HG03103 (cell line): ENCODE results near the gene WDR88.

ENCODE experiments used
- ATAC-seq: cut with Tn5 transposase; IDR thresholded peaks from one replicate; pipeline ENCODE4 v1.9.1; 2021; ENCODE audit warnings: low read depth; ENCODE audit not compliant: unreplicated experiment

Gene WDR88

DNA sequence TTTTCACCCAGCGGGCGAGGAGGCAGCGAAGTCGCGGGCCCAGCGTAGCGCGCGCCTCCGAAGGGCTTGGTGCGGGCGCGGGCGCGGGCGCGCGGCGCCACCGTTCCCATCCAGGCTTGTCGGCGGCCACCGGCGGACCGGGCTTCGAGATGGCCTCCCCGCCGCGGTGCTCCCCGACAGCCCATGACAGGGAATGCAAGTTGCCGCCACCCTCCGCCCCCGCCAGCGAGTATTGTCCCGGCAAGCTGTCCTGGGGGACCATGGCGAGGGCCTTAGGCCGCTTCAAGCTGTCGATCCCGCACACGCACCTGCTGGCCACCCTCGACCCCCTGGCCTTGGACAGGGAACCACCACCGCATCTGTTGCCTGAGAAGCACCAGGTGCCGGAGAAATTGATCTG lies at the start of gene WDR88:
TSS of gene WDR88 (plus strand) at position 94 of the 400 bp plus-strand sequence. CDS start at position 150, 56 bp downstream.
- ATAC-seq = no peak

- no peak for ATAC-seq
Observed at GRCh38 chr19:33085570-33086128, 46.3 kb upstream of the WDR88 start.

GRCh38 chr19:33086955-33087354 lies 45.0 kb upstream of the WDR88 start:
- ATAC-seq = no peak

DNA sequence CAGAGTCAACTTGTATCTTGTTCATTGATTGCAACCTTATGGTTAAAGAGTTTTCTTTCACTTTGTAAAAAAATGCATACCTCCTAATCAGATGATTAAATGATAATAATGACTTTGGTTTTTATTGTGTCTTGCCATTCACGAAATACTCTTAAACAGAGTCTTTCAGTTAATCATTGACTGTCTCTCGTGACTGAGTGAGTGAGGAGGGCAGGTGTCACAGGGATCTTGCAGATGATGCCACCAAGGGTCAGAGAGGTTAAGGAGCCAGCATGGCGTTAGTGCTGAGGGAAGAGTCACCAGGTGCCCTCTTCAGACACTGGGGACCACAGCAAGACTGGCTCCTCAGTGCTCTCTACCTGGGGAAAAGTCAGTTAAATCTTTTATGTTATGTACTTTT lies 42.9 kb upstream of the WDR88 start:
- no peak for ATAC-seq

- no peak for ATAC-seq
Observed at GRCh38 chr19:33090179-33090578, 41.7 kb upstream of the WDR88 start.

- no peak for ATAC-seq
Observed at GRCh38 chr19:33093420-33094210, 38.3 kb upstream of the WDR88 start.

DNA sequence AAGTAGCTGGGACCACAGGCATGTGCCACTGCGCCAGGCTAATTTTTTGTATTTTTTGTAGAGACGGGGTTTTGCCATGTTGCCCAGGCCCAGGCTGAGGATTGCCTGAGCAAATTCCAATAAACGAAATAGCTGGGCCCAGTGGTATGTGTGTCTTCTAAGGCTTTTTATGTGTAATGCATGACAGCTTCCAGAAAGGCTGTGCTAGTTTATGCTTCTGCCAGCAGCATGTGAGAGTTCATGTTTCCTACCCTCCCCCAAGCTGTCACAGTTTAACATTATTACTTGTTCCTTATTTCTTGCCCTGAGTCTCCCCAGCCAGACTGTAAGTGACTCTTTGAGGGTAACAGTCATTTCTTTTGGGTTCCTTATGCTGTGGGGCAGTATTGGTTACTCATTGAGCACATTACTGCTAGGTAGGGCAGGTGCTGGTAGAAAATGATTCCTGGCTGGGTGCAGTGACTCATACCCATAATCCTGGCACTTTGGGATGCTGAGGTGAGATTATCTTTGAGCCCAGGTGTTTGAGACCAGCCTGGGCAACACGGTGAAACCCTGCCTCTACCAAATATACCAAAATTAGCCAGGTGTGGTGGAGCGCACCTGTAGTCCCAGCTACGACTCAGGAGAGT lies 37.4 kb upstream of the WDR88 start:
- ATAC-seq = no peak

DNA sequence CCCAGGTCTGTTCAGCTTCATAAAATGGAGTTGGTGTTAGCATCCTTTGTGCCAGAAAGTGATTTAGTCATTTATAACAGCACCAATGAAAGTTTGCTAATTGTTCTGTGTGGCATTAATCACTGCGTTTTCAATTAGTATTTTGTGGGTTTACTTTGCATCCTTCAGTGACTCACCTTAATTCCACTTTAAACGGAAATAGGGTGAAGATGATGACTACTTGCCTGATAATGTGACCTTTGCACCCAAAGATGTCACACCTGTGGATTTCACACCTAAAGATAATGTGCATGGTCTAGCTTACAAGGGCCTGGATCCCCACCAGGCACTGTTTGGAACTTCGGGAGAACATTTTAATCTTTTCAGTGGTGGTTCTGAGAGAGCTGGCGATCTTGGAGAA lies 35.9 kb upstream of the WDR88 start:
- ATAC-seq = no peak

DNA sequence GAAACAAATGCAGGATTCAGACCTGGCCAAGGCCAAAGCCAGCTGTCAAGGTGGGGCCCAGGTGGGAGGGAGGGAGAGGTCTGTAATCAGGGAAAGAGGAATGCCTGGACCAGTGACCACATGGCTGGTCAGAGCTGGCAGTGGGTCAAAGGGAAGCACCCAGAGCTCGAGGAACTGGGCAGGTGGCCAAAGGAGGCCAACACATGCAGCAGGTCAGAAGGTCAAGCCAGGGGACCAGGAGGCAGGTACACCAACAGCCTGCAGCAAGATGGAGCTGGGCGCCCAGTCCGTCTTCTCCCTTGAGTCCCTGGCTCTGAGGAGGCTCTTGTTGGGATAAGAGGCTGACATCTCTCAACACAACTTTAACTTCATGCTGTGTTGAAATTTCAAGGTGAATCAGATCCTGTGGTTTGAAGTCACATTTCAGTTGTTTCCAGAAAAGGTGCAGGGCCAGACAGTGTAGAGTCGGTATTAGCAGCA lies 33.8 kb upstream of the WDR88 start:
- ATAC-seq = no peak

DNA sequence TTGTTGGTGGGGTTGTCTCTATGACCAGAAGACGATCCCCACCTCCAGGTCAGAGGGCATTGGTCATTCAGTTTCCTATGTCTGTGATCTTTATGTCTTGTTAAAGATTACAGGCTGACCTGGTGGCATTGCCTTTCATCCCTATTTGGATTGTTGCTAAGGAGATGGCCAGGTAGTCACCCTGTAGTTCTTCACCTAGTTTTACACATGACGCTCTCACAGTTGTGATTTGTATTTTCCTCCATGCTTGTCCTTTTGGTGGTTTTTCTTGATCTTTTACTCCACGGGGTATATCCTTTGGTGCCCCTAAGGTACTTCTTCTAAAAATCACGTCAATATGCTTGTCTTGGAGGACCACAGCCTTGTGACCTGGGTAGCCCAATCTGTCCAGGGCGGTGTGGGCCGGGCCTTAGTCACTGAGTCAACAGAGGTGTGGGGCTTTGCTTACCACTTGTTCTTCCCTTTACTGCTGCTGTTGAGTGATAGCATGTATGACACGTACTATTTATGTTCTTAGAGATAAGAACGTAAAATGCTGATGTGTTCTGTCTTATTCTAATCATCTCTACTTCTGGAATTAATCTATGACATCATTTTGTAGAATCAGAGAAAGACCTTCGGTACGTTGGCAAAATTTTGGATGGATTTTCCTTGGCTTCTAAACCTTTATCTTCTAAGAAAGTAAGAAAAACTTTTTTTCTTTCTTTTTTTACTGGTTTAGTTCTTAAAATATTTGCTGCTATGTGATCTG lies 30.8 kb upstream of the WDR88 start:
- no peak for ATAC-seq

DNA sequence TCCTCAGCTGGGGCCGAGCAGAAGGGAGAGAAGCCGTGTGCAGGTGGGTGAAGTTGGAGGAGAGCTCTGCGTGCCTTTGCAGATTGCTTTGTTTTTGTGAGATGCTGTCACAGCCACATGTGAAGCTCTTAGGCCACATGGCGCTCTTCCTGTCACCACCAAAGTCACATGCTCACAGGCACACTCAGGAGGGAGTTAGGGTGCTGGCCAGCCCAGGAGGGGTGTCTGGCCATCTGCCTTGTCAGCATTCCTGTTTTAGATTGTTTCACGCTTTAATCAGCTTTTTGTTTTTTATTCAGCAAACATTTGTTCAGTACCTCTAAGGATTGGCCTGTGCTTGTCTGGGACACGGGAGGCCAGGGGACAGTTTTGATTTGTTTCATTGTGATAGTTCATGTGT lies 29.0 kb upstream of the WDR88 start:
- ATAC-seq = no peak

GRCh38 chr19:33108161-33108560 lies 23.8 kb upstream of the WDR88 start:
- no peak for ATAC-seq

- no peak for ATAC-seq
Observed at GRCh38 chr19:33110137-33110910, 21.6 kb upstream of the WDR88 start.

DNA sequence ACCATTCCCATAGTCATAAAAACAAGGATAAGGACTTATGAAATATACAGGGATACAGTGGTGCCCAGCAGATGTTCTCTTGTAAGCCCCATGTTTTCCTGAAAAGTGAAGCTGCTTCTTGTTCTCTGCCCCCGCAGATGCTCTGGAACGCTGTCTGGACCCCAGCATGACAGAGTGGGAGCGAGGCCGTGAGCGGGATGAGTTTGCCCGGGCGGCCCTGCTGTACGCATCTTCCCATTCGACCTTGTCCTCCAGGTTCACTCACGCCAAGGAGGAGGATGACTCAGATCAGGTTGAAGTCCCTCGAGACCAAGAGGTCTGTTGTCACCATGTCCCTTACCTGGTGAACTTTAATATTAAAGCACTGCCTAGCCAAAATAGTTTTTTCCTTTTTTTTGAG lies 20.3 kb upstream of the WDR88 start:
- no peak for ATAC-seq

DNA sequence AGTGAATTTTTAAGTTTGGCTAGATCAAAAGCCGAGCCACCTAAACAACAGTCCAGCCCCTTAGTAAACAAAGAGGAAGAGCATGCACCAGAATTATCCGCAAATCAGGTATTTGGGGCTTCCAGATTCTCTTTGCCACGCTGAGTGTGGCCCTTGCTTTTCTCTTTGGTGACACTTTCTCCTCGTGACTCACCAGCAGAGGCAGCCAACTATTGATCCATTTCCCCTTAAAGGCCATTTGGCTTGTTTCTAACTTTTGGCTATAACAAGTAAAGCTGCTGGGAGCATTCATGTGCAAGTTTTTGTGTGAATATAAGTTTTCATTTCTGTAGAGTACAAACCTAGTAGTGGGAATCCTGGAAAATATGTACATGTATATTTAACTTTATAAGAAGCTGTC lies 17.6 kb upstream of the WDR88 start:
- ATAC-seq = no peak

DNA sequence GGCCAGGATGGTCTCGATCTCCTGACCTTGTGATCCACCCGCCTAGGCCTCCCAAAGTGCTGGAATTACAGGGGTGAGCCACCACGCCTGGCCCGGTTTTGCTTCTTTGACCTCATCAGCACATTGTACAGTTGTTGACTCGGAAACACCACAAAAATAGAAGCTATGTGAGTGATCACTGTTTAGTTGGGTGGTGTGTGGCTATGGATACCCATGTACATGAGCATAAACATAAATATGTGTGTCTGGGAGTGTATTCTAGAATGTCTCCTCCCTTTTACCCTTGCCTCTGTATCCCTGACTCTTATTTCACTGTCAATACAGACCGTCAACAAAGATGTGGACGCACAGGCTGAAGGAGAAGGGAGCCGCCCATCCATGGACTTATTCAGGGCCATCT lies 14.4 kb upstream of the WDR88 start:
- ATAC-seq = no peak

- no peak for ATAC-seq
Observed at GRCh38 chr19:33118643-33119042, 13.3 kb upstream of the WDR88 start.

- no peak for ATAC-seq
Observed at GRCh38 chr19:33124207-33125098, 7.5 kb upstream of the WDR88 start.

DNA sequence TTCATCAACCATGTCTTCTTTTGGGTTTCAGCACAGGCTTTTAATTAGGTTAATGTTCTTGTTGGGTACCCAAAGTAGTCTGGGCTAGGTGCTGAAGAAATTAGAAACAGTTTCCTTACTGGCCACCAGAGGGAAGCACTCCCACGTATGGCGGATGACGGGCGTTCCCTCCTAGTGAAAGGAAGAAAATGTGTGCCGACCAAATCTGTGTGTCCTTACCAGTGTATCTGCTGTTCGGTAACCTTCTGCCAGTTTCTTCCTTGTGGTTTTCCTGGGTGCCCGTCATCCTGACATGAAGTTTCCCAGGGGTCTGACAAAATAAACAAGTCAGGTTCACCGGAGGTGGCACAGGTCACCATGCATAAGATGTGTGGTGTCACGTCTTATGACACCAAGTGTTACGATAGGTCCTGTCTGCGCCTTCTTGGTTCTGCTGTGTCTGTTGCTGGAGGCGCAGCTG lies 6.0 kb upstream of the WDR88 start:
- no peak for ATAC-seq
